WTC11 (cell line): Measurements from ENCODE around the gene PLXNA2.

Source experiments
- ATF1 ChIP-seq: sonication (generic); formaldehyde crosslinking; IDR thresholded peaks from 2 replicates; pipeline ENCODE4 v1.8.1; 2023; ENCODE audit warnings: mild to moderate bottlenecking, moderate library complexity, missing genetic modification reagents
- ATF2 ChIP-seq: sonication (generic); formaldehyde crosslinking; IDR thresholded peaks from 2 replicates; pipeline ENCODE4 v1.8.1; 2022; ENCODE audit warnings: low read depth, missing genetic modification reagents, borderline replicate concordance
- ATF6 ChIP-seq: sonication (generic); formaldehyde crosslinking; IDR thresholded peaks from 2 replicates; pipeline ENCODE4 v1.8.1; 2023; ENCODE audit warnings: mild to moderate bottlenecking, missing genetic modification reagents
- CREB1 ChIP-seq: sonication (generic); formaldehyde crosslinking; IDR thresholded peaks from 2 replicates; pipeline ENCODE4 v1.8.0; 2023; ENCODE audit warnings: mild to moderate bottlenecking, missing genetic modification reagents
- E2F5 ChIP-seq: sonication (generic); formaldehyde crosslinking; IDR thresholded peaks from 2 replicates; pipeline ENCODE4 v1.8.1; 2022; ENCODE audit warnings: mild to moderate bottlenecking, moderate library complexity, missing genetic modification reagents
- EMX1 ChIP-seq: fragments of 250-450 bp; sonication (Bioruptor Pico); IDR thresholded peaks from 2 replicates; pipeline ENCODE4 v1.8.0; 2021; ENCODE audit warnings: mild to moderate bottlenecking
- MAX ChIP-seq: sonication (generic); formaldehyde crosslinking; IDR thresholded peaks from 2 replicates; pipeline ENCODE4 v1.8.0; 2022; ENCODE audit warnings: mild to moderate bottlenecking, missing genetic modification reagents
- MXD4 ChIP-seq: fragments of 250-450 bp; sonication (Bioruptor Pico); IDR thresholded peaks from 2 replicates; pipeline ENCODE4 v1.8.0; 2021; ENCODE audit warnings: mild to moderate bottlenecking, moderate library complexity, borderline replicate concordance
- SMAD3 ChIP-seq: sonication (generic); formaldehyde crosslinking; IDR thresholded peaks from 2 replicates; pipeline ENCODE4 v1.8.0; 2022; ENCODE audit warnings: missing genetic modification reagents, mild to moderate bottlenecking, borderline replicate concordance
- SP1 ChIP-seq: sonication (generic); formaldehyde crosslinking; conservative IDR thresholded peaks from 2 replicates; pipeline ENCODE4 v1.8.1; 2022; ENCODE audit warnings: missing genetic modification reagents
- ZBTB21 ChIP-seq: sonication (generic); formaldehyde crosslinking; IDR thresholded peaks from 2 replicates; pipeline ENCODE4 v1.8.1; 2023; ENCODE audit warnings: mild to moderate bottlenecking, missing genetic modification reagents, borderline replicate concordance
- TF ChIP-seq, protein P1 (sequence below): fragments of 200-600 bp; IDR thresholded peaks from 2 replicates; pipeline ENCODE4 v1.8.0; 2022; ENCODE audit warnings: antibody characterized with exemption
- TF ChIP-seq, protein P2 (sequence below): sonication (generic); formaldehyde crosslinking; conservative IDR thresholded peaks from 2 replicates; pipeline ENCODE4 v1.8.1; 2022; ENCODE audit warnings: mild to moderate bottlenecking, missing genetic modification reagents
- TF ChIP-seq, protein P3 (sequence below): sonication (generic); formaldehyde crosslinking; IDR thresholded peaks from 2 replicates; pipeline ENCODE4 v1.8.0; 2022; ENCODE audit warnings: mild to moderate bottlenecking, missing genetic modification reagents

DNA sequence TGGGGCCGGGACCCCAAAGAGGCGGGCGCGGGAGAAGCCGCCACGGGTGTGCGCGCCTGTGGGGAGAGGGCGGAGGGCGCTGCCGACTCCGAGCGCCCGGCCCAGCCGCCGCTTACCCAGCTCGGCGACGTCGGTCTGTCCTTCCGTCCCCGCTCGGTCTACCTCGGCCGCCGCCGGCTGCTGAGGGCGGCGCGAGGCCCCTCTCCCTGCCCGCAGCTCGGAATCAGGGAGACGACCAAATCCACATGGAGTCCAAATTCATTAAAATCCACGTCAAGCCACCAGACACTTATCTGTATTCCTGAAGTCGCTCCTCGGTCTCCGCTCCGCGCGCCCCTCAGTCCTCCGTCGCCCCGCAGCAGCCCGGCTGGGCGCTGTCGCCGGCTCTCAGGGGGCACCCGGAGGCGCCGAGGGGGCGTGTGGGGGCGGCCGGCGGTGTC lies 637 bp downstream of the PLXNA2 start:
- no peak for TF ChIP-seq SP1 (CRISPR knock-in tag)
- TF ChIP-seq ATF6 (CRISPR knock-in tag) = no peak
- TF ChIP-seq, protein P1, sequence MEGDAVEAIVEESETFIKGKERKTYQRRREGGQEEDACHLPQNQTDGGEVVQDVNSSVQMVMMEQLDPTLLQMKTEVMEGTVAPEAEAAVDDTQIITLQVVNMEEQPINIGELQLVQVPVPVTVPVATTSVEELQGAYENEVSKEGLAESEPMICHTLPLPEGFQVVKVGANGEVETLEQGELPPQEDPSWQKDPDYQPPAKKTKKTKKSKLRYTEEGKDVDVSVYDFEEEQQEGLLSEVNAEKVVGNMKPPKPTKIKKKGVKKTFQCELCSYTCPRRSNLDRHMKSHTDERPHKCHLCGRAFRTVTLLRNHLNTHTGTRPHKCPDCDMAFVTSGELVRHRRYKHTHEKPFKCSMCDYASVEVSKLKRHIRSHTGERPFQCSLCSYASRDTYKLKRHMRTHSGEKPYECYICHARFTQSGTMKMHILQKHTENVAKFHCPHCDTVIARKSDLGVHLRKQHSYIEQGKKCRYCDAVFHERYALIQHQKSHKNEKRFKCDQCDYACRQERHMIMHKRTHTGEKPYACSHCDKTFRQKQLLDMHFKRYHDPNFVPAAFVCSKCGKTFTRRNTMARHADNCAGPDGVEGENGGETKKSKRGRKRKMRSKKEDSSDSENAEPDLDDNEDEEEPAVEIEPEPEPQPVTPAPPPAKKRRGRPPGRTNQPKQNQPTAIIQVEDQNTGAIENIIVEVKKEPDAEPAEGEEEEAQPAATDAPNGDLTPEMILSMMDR = no peak
- TF ChIP-seq CREB1 (CRISPR knock-in tag) = no peak
- no peak for TF ChIP-seq MXD4 (CRISPR knock-in tag)
- no peak for TF ChIP-seq MAX (CRISPR knock-in tag)
- TF ChIP-seq ATF1 = no peak
- no peak for TF ChIP-seq ATF2
- no peak for TF ChIP-seq ZBTB21 (CRISPR knock-in tag)
- TF ChIP-seq, protein P2, sequence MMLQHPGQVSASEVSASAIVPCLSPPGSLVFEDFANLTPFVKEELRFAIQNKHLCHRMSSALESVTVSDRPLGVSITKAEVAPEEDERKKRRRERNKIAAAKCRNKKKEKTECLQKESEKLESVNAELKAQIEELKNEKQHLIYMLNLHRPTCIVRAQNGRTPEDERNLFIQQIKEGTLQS (CRISPR knock-in tag) = no peak
- no peak; the same call in 1 of the 2 replicates for TF ChIP-seq E2F5 (CRISPR knock-in tag)
- TF ChIP-seq, protein P3, sequence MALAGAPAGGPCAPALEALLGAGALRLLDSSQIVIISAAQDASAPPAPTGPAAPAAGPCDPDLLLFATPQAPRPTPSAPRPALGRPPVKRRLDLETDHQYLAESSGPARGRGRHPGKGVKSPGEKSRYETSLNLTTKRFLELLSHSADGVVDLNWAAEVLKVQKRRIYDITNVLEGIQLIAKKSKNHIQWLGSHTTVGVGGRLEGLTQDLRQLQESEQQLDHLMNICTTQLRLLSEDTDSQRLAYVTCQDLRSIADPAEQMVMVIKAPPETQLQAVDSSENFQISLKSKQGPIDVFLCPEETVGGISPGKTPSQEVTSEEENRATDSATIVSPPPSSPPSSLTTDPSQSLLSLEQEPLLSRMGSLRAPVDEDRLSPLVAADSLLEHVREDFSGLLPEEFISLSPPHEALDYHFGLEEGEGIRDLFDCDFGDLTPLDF (CRISPR knock-in tag) = no peak
- TF ChIP-seq SMAD3 (CRISPR knock-in tag) = no peak
- no peak for TF ChIP-seq EMX1 (CRISPR knock-in tag)
